HL-60/S4 treated with retinoic acid at 250 ng/mL for 4 days and 3 days (cell line): ENCODE measurements around the gene DGKB.

Experiments used
- in situ Hi-C: fragments of 300-500 bp; cut with MboI; formaldehyde crosslinking; loops from 2 replicates; pipeline ENCODE4 v1.7.0; 2022; ENCODE audit warnings: low sequenced_read_pairs

The DGKB gene

GRCh38 chr7:14902589-14903067, at the start of gene DGKB:
DGKB (minus strand) TSS chr7:14902751.
- in situ Hi-C loops: no loop called here

- in situ Hi-C loops: no loop called here
These were observed 47.5 kb upstream of the DGKB start for GRCh38 chr7:14950013-14950412.

GRCh38 chr7:14938181-14938580, 35.6 kb upstream of the DGKB start:
- in situ Hi-C loops: no loop called here

GRCh38 chr7:14937581-14937980, 35.0 kb upstream of the DGKB start:
- in situ Hi-C loops: no loop called here

GRCh38 chr7:14936554-14936953, 34.0 kb upstream of the DGKB start:
- in situ Hi-C loops: no loop called here

- in situ Hi-C loops: no loop called here
These were observed 32.3 kb upstream of the DGKB start for GRCh38 chr7:14934839-14935238.

- in situ Hi-C loops: no loop called here
These were observed 29.1 kb upstream of the DGKB start for GRCh38 chr7:14931511-14932215.

GRCh38 chr7:14924398-14924797, 21.8 kb upstream of the DGKB start:
- in situ Hi-C loops: no loop called here

- in situ Hi-C loops: no loop called here
These were observed 8.5 kb upstream of the DGKB start for GRCh38 chr7:14911077-14911476.

- in situ Hi-C loops: no loop called here
These were observed 6.1 kb upstream of the DGKB start for GRCh38 chr7:14908697-14909096.

GRCh38 chr7:14905764-14906163, 3.2 kb upstream of the DGKB start:
- in situ Hi-C loops: no loop called here

- in situ Hi-C loops: no loop called here
These were observed 2.5 kb downstream of the DGKB start for GRCh38 chr7:14900051-14900450.

GRCh38 chr7:14899030-14899429, 3.5 kb downstream of the DGKB start:
- in situ Hi-C loops: no loop called here

GRCh38 chr7:14896461-14896860, 6.1 kb downstream of the DGKB start:
- in situ Hi-C loops: no loop called here

- in situ Hi-C loops: no loop called here
These were observed 7.7 kb downstream of the DGKB start for GRCh38 chr7:14894826-14895225.

GRCh38 chr7:14892961-14893360, 9.6 kb downstream of the DGKB start:
- in situ Hi-C loops: no loop called here

- in situ Hi-C loops: no loop called here
These were observed 11.3 kb downstream of the DGKB start for GRCh38 chr7:14891289-14891688.

- in situ Hi-C loops: no loop called here
These were observed 13.6 kb downstream of the DGKB start for GRCh38 chr7:14888962-14889361.

- in situ Hi-C loops: no loop called here
These were observed 16.0 kb downstream of the DGKB start for GRCh38 chr7:14886533-14886932.

GRCh38 chr7:14875941-14876587, 26.5 kb downstream of the DGKB start:
- in situ Hi-C loops: no loop called here

- in situ Hi-C loops: no loop called here
These were observed 30.7 kb downstream of the DGKB start for GRCh38 chr7:14871880-14872279.

- in situ Hi-C loops: no loop called here
These were observed 32.2 kb downstream of the DGKB start for GRCh38 chr7:14870394-14870793.

GRCh38 chr7:14868937-14869336, 33.6 kb downstream of the DGKB start:
- in situ Hi-C loops: no loop called here
